Islet precursor cell (in vitro differentiated cells): ENCODE data around the gene COMTD1.
"Not testable (repeated sequence)": the region's sequence is repeated elsewhere in the genome, so short reads cannot be mapped to it uniquely, and the experiment has no call there.

Experiments used
- DNase-seq: peaks from one replicate; pipeline ENCODE4 v3.0.0-alpha.2; 2018

The COMTD1 gene

DNA sequence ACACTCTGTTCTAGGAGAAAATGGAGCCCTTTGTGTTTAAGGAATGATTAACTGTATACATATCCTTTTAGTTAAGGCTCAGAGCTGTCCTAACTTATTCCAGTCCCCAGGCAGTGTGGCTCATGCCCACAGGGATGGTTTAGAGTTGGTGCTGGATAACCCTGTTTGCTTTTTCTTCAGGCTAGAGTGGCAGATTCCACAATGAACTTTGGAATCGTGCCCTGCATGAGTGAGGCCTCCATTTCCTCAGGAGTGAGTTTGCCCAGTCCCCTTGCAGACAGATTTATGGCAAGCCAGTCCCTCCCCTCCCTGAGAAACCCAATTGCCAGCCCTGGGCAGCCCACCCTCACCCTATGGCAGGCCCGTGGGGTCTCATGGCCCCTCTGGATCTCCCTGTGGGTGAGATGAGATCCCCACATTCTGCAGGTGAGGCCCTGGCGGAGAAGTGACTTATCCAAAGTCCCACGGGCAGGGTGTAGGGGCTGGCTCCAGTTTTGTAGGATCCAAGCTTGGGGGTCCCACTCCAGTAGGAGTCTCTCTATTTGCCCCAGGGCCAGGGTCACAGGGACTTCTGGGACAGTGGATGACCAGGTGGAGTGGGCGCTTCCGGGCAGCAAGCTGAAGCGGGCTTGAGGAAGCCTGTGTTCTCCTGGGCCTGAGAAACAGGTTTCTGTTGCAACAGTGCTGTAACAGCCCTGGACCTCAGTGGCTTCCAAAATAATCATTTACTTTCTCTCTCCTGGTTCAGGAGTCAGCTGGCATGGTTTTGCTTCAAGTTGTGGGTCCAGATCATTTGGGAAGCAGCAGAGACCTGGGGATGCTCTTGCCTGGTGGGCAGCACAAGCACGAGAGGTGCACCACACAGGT lies 9.0 kb upstream of the COMTD1 start:
- peak; percentile 43 for DNase-seq

- DNase-seq, result peak; percentile 33
These were observed 7.7 kb upstream of the COMTD1 start for GRCh38 chr10:75243426-75243825.

- no peak for DNase-seq
These were observed 4.7 kb upstream of the COMTD1 start for GRCh38 chr10:75240329-75241076.

DNA sequence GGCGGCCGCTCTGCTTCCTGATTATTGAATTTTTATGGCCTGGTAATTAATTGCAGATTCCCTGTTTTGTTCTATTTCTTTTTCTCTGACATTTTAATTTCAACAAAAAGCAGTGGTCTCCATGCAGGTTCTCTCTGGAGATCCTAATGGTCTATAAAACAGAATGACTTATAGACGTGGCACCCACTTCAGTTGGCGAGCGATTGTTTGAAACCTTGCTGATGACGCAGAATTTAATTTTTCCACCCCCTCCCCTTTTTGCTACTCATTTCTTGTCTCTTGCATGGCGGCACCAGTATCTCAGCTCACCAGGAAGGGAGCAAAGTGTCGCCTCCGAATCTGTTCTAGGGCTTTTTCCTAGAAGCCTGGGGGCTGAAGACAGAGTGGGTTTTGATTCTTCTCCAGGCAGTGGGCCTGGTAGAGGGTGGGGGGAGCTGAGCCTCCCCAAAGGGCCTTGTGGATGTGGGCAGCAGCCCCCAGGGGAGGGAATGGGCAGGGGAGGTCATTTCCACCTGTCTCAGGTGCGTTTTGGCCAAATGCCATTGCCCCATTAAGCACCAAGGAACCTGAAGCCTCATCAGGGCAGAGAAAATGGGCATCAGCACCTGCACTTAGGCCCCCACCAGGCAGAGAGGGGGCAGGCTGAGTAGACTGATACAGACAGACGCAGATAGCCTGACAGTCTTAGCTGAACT lies 3.5 kb upstream of the COMTD1 start:
- no peak for DNase-seq

DNA sequence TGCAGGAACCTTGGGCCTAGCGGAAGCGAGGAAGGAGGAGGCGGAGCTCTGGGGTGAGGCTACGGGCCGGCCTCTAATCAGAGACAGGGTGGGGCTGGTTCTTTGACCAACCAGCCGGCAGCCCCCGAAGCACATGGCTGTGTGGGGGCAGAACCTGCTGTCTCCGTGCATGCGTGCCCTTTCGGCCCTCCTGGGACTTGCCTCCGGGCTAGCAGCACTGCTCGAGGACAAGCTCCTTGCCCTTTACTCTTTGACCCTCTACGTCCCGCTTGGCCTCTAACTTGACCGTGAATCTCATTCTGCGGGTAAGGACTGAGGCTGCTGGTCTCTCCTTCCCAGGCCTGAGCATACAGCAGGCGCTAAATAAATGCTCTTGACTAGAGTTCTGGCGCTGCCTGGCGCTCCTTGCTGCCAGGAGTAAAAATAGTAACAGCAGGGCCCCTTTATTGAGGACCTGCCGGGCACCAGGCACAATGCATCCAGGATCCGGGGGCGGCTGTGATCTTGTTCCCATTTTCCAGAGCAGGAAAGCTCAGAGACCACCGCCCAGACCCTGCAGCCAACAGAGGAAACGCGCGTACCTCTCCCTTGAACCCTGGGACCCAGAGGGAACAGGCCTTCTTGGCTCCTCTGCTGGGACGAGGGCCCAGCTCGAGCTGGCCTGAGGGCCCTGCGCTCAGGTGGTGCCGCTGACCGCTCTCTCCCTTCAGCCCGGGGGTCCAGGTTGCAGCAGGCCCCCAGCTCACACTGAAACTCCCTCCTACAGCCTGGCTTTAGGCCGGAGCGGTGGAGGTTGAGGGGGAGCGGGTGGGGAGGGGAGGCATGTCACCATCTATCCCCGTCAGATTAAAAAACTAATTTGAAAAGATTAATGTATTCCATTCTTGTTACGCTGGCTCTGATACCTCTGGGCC lies 2.7 kb upstream of the COMTD1 start:
- DNase-seq, result peak; percentile 44

- no peak for DNase-seq
These were observed 545 bp upstream of the COMTD1 start for GRCh38 chr10:75236178-75236825.

DNA sequence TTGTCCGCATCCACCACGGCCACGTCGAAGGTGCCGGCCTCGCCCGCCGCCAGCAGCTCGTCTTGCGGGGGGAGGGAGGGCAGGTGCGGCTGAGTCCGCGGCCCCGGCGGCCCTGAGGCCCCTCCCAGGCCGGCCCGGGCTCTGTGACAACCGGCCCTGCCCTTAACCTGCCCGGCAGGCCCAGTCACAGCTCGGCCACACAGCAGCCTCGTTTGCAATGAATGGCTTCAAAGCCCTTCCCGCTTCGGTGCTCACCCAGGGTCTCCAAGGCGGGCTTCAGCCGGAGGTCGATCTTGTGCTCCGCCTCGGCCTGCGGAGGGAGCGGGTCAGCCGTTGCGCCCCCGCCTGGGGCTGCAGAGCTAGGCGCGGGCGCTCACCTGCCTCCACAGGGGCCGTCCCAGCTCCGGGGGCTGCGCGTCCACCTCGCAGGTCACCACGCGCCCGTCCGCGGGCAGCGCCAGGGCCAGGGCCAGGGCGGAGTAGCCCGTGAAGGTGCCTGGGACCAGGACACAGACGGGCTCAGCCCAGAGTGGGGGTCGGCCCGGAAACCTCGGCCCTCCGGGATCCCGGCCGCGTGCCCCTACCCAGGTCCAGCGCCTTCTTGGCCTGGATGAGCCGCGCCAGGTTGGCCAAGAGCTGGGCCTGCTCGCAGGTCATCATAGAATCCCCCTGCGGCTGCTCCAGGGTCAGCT lies 928 bp downstream of the COMTD1 start:
- DNase-seq, result peak; percentile 84

GRCh38 chr10:75234017-75234682 lies 1.6 kb downstream of the COMTD1 start:
- DNase-seq, result peak; percentile 99

DNA sequence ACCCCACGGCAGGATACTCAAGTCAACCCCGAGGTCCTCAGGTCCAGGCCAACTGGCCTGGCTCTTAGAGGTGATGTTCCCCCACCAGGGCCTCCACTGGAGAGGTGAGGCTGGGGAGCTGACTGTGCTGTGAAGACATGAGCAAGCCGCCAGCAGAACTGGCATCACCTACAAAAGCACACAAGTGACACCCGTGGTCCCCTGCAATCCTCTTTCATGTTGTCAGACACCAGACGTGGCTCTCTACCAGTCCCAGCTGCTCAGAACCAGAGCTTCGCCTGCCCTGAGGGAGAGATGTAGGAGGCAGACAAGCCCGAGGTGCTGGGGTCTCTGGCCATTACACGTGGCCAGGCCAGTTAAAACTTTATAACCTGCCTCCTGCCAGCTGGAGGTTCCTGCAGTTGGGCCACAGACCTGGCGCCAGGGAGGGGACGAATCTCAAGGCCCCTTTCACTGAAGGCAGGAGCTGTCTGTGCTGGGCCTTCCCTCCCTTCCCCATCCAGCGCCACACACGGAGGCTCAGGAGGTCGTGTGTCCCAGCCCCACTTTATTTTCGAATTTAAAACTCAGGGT lies 2.2 kb downstream of the COMTD1 start:
- DNase-seq, result peak; percentile 88

DNA sequence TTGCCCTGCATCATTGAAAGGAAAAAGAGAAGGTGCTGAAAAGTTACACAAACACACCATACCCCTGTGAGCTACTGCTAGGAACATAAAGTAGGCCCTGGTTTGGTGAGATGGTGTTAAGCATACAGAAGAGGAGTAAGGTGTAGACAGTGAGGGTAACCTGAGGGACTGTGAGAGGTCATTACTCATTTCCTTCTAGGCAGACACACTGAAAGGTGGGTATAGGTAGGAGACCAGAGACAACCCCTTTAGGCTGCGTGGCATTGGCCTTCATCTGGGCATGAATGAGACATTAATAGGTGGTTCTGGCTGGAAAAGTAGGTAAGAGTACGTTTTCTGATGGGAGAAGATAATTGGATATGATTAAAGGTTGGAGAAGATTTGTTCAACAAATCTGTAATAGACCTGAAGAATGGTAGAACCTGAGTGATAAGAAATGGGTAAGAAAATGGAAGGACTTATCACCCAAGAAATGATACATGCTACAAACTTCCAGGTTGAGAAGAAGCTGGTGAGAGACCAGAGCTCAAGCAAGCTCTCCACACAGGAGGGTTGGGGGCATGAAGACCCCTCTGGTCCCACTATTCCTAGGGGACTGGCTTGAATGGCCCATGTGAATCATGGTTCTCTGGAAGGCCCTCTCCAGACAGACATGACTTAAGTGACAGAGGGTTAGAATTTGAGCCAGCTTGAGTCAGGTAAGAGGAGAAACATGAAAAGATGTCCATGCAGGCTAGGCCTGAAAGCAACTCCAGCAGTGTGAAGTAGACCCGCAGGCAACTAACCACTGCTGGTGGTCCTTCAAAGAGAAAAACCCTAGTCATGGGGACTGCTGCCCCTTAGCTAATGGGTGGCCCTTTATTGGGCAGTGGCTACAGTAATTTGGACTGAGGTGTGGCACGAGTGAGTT lies 3.8 kb downstream of the COMTD1 start:
- DNase-seq, result no peak

DNA sequence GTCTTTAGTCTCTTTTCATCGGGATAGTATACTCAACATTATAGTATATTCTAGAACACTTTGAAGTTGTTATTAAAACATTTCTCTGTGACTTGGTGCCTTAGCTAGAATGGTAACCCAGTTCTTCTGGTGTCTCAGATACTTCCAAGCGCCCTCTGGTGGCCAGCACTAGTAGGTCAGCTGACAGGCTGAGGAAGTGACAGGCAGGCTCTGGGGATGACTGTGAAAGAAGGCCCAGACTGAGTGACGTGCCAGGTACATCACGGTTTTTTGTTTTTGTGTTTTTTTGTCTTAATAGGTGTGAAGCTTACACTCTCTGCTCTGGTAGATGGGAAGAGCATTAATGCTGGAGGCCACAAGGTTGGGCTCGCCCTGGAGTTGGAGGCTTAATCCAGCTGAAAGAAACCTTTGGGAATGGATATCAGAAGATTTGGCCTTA lies 5.1 kb downstream of the COMTD1 start:
- peak; percentile 93 for DNase-seq

GRCh38 chr10:75229971-75230370 lies 5.8 kb downstream of the COMTD1 start:
- DNase-seq, result no peak

GRCh38 chr10:75228834-75229233 lies 6.9 kb downstream of the COMTD1 start:
- DNase-seq, result no peak

- DNase-seq, result no peak
These were observed 7.5 kb downstream of the COMTD1 start for GRCh38 chr10:75228278-75228677.

- no peak for DNase-seq
These were observed 9.1 kb downstream of the COMTD1 start for GRCh38 chr10:75226656-75227055.

DNA sequence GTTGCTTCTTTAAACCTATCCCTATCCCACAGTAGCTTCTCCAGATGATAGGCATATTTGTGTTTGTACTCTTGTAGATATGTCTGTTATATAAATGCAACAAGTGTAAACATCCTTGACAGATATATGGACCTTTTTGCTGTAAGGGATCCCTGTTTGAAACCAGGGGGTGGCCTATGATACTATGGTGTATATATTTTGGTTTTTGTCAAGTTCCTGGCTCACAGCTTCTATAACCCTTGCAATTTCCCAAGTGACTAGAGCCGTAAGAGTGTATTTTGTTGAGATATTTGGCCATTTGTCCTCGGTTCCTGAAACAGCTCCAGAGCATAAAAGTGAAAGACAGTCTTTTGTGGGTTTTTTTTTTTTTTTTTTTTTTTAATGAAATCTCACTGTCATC lies 9.7 kb downstream of the COMTD1 start:
- no peak for DNase-seq

DNA sequence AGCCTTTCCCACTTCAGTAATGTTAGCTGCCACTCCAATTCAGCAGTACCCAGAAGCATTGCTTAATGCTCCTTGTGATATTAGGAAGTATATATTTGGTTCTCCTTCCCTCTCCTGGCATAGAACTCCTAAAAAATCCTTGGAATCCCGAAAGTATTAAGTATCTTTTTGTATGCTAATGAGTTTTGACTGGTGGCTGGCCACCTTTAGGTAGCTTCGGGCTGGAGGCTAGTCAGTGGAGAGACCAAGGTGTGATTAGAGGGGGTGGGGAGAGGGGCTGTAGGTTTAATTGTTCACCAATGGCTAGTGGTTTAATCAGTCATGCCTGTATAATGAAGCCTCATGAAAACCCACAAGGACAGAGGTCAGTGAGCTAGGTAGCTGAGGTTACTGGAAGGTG lies 12.2 kb downstream of the COMTD1 start:
- DNase-seq, result no peak

DNA sequence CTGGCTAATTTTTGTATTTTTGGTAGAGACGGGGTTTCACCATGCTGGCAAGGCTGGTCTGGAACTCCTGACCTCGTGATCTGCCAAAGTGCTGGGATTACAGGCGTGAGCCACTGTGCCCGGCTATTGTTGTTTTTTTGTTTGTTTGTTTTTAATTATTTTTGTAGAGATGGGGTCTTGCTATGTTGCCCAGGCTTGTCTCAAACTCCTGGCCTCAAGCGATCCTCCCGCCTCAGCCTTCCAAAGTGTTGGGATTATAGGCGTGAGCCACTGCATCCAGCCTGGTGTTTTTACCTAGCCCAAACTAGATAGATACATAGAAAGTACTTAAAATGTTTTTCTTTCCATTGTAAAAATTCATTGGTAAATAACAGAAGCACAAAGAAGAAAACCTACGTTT lies 14.3 kb downstream of the COMTD1 start:
- DNase-seq, result not testable (repeated sequence)

DNA sequence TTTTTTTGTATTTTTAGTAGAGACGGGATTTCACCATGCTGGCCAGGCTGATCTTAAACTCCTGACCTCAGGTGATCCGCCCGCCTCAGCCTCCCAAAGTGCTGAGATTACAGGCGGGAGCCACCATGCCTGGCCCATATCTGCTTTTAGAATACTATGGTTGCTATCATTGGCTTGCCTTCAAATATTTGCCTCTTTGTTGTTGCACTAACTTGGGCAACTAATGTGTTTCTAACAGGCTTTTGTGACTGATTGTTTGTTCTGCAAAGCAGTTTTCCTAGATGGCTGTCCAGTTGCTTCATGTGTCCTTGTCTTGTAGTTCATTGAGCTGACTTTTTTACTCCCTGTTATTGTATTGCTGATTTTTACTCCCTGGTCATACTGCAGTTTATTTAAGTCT lies 15.5 kb downstream of the COMTD1 start:
- no peak for DNase-seq
